22Rv1 (cell line): ENCODE results near the gene SMAD6.

Experiments used
- CTCF ChIP-seq: fragments of 450-650 bp; IDR thresholded peaks from 2 replicates; pipeline ENCODE4 v1.5.1; 2017; ENCODE audit warnings: mild to moderate bottlenecking
- ZFX ChIP-seq: fragments of 450-650 bp; IDR thresholded peaks from 2 replicates; pipeline ENCODE4 v1.6.1; 2017; ENCODE audit warnings: antibody characterized with exemption, borderline replicate concordance

- TF ChIP-seq CTCF, result no peak
- TF ChIP-seq ZFX, result no peak
Measured at GRCh38 chr15:66783314-66783713, 81.3 kb downstream of the SMAD6 start.
